Ovary (tissue), 9 donors: ENCODE data around the gene PPP1R1C. TPM values are rescaled to one million over a fixed set of nuclear protein-coding genes. Genes with fewer than 3 reads are reported as not detected.

Experiments used
- DNase-seq, 5 donors: peaks; one replicate each; pipeline ENCODE4 v3.0.0-alpha.2; 2019 to 2020
- H3K27ac ChIP-seq, 2 donors: fragments of 200-600 bp; one replicate each; pipeline versions ENCODE4 v1.5.1 to v1.8.0; 2019 to 2022
- H3K27me3 ChIP-seq: fragments of 200-600 bp; one replicate; pipeline ENCODE4 v1.8.0; 2022
- H3K36me3 ChIP-seq: fragments of 200-600 bp; sonication (generic); one replicate; pipeline ENCODE4 v1.5.1; 2019
- H3K4me1 ChIP-seq: one replicate; pipeline ENCODE4 v1.8.1; 2013; ENCODE audit warnings: mild to moderate bottlenecking, moderate library complexity; ENCODE audit not compliant: insufficient read depth
- H3K4me3 ChIP-seq: fragments of 200-600 bp; sonication (generic); one replicate; pipeline ENCODE4 v1.5.1; 2017
- H3K9me3 ChIP-seq, 2 donors: fragments of 200-600 bp in 1 of 2; sonication (generic) in 1 of 2; one replicate each; pipeline versions ENCODE4 v1.5.1 to v1.8.1; 2013 to 2019; ENCODE audit warnings: mild to moderate bottlenecking in 1 of 2, moderate library complexity in 1 of 2
- CTCF ChIP-seq, 3 donors: fragments of 450-650 bp in 2 of 3; fragments of 200-600 bp in 1 of 3; IDR thresholded peaks; one replicate each; pipeline versions ENCODE4 v1.5.1 to v1.8.0; 2016 to 2022; ENCODE audit warnings: antibody characterized with exemption in 3 of 3, mild to moderate bottlenecking in 1 of 3
- EP300 ChIP-seq: sonication (generic); formaldehyde crosslinking; IDR thresholded peaks from one replicate; pipeline ENCODE4 v1.6.1; 2017; ENCODE audit warnings: antibody characterized with exemption
- POLR2A ChIP-seq: fragments of 450-650 bp; IDR thresholded peaks from one replicate; pipeline ENCODE4 v1.6.1; 2017; ENCODE audit warnings: antibody characterized with exemption, mild to moderate bottlenecking, moderate library complexity
- WGBS, 3 donors: extraction: QIAGEN DNeasy Blood & Tissue Kit in 1 of 3; methylation state at CpG; one replicate each; pipeline versions ENCODE4 v1.1.5 to v1.1.7; 2013 to 2017; 5-methylcytosine and 5-hydroxymethylcytosine counted together
- intact Hi-C, 4 donors: fragments of 100-400 bp; cut with DNase I; formaldehyde crosslinking; loops; one replicate each; pipeline versions ENCODE4 v1.11.0 to v1.15.1; 2022 to 2023
- polyA plus RNA-seq, 2 donors: library from polyadenylated mRNA; stranded (reverse); fragments of 200-250 nt in 1 of 2; fragments of 350-450 nt in 1 of 2; fragmentation: Illumina TruSeq in 1 of 2; extraction: RNeasy Lipid Tissue Mini Kit (QIAGEN cat#74804) in 1 of 2; gene quantifications; one replicate each; pipeline ENCODE4 v1.2.3, GENCODE V29; 2013 to 2014
- small RNA-seq: library from RNA; depleted of rRNA; stranded (forward); fragments of <200 nt; gene quantifications from one replicate; pipeline ENCODE3, GENCODE V24; 2016
- total RNA-seq, 7 donors: library from RNA; depleted of rRNA in 2 of 7; stranded (reverse); fragments of >200 nt in 2 of 7; fragmentation: NEBNext Ultra II Directional in 3 of 7; extraction: Animal tissue kit (Norgen Biotek cat#: 25700) in 3 of 7; gene quantifications; one replicate each; pipeline versions ENCODE4 v1.1.0 to v1.2.4, GENCODE V29; 2016 to 2023
- donor health status: DM: no; HTN: no; CAD: no; lungs with moderate emphysema.
- donor health status: DM: no; HTN: no; CAD: no.
- donor health status: Bipolar disorder and iron deficiency.
- donor health status: DM: yes; HTN: yes; CAD: no.
- donor health status: DM: no; HTN: no; CAD: no.
- donor health status: DM: yes; HTN: yes; CAD: no.

PPP1R1C gene
- total and polyA plus RNA-seq, 9 donors = 0.10 to 1.1 (median 0.76) TPM; not detected in 5

GRCh38 chr2:182166406-182166805 is 180.8 kb downstream of the PPP1R1C start:
- DNase-seq = no peak
- H3K9me3 ChIP-seq = no peaks in the 10 kb centered on the region
- WGBS, 3 donors = 89 to 92% (median 90%) methylated on average over 2 of the region's 2 CpGs
- no peaks in the 10 kb centered on the region for H3K4me1 ChIP-seq
- intact Hi-C loops = no loop called here
- TF ChIP-seq EP300 (no peak), POLR2A (no peak), CTCF (IDR thresholded peaks at IDR 0.05) (no peak)
- H3K27me3 ChIP-seq = no peaks in the 10 kb centered on the region
- no peak overlapping the region for H3K27ac ChIP-seq
- H3K36me3 ChIP-seq = no peaks in the 10 kb centered on the region
- no peak overlapping the region for H3K4me3 ChIP-seq

GRCh38 chr2:182166841-182167240 is 181.2 kb downstream of the PPP1R1C start:
- Histone ChIP-seq H3K36me3 (no peaks in the 10 kb centered on the region), H3K27me3 (no peaks in the 10 kb centered on the region), H3K4me1 (no peaks in the 10 kb centered on the region), H3K9me3 (no peaks in the 10 kb centered on the region), H3K4me3 (no peak overlapping the region), H3K27ac (no peak overlapping the region)
- DNase-seq = no peak
- intact Hi-C loops = no loop called here
- WGBS, 3 donors = 32 to 35% (median 33%) methylated on average over 2 of the region's 2 CpGs
- no peak for TF ChIP-seq EP300
- TF ChIP-seq POLR2A = no peak
- TF ChIP-seq CTCF (IDR thresholded peaks at IDR 0.05) = no peak

Small RNA genes lying within 50 kb of the gene (small RNA-seq; reads per million reads assigned to genes)
- gene RNA5SP113 = not detected

Other genes with a start within 250 kb of the PPP1R1C start
- 10 to 100 TPM; 34.2 to 66.2 (median 48.6) TPM for gene ITPRID2, start 94.1 kb upstream of the PPP1R1C start, total RNA-seq
- gene ITPRID2, start 94.1 kb upstream of the PPP1R1C start, polyA plus RNA-seq = 10 to 100 TPM; 25.2 to 57.6 TPM